ENCODE measurements around the gene FEZ2. TPM values are rescaled to one million over a fixed set of nuclear protein-coding genes. Genes with fewer than 3 reads are reported as not detected.
A peak's percentile ranks its signal among the peaks of the same experiment; 100 is the strongest.

Gene FEZ2
- total and polyA plus RNA-seq, 7 experiments from 2014 or later, result 1.7 to 21.9 (median 11.8) TPM

DNA sequence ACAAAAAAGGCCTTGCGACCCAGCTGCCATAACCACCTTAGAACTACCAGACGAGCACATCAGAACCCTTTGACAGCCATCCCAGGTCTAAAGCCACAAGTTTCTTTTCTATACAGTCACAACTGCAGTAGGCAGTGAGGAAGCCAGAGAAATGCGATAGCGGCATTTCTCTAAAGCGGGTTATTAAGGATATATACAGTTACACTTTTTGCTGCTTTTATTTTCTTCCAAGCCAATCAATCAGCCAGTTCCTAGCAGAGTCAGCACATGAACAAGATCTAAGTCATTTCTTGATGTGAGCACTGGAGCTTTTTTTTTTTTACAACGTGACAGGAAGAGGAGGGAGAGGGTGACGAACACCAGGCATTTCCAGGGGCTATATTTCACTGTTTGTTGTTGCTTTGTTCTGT lies 48.8 kb downstream of the FEZ2 start:
- Mint-ChIP-seq H3K27ac (peak overlapping the region in 8 of 9 donors; percentile 1 to 84 (median 72)), H3K4me1 (peaks cover 6 to 22% (median 18%) of the 10 kb centered on the region in 7 donors)
- H3K36me3 ChIP-seq (ENCODE audit: control insufficient read depth in 2 of 3, insufficient read depth in 3 of 3, low read length in 3 of 3), result peaks cover 0 to 8% (median 5%) of the 10 kb centered on the region in 3 experiments

GRCh38 chr2:36547906-36548305 lies 50.1 kb downstream of the FEZ2 start:
- no peak overlapping the region for H3K4me3 Mint-ChIP-seq
- DNase-seq, result no peak
- POLR2A ChIA-PET, result no interaction called here
- Histone ChIP-seq H3K36me3 (ENCODE audit: control insufficient read depth in 2 of 3, insufficient read depth in 3 of 3, low read length in 3 of 3) (peaks cover 0 to 8% (median 5%) of the 10 kb centered on the region in 3 experiments), H3K27me3 (ENCODE audit: control insufficient read depth in 2 of 2, insufficient read depth in 2 of 2, low read length in 2 of 2) (no peaks in the 10 kb centered on the region), H3K9me3 (ENCODE audit: control insufficient read depth in 2 of 3, low read length in 3 of 3) (no peaks in the 10 kb centered on the region), H3K4me1 (ENCODE audit: control insufficient read depth in 2 of 2, insufficient read depth in 2 of 2, low read length in 2 of 2) (peaks cover 0 to 4% of the 10 kb centered on the region in 2 donors), H3K27ac (ENCODE audit: low read depth, low read length) (no peak overlapping the region), H3K4me3 (ENCODE audit: low read length) (no peak overlapping the region)
- peaks cover 5 to 22% (median 18%) of the 10 kb centered on the region in 7 donors for H3K4me1 Mint-ChIP-seq
- H3K36me3 Mint-ChIP-seq, result peaks cover 5 to 45% (median 33%) of the 10 kb centered on the region in 5 donors
- H3K27ac Mint-ChIP-seq, result no peak overlapping the region
- intact Hi-C loops (cut with micrococcal nuclease), result no loop called here
- H3K9me3 Mint-ChIP-seq, result no peaks in the 10 kb centered on the region
- no peak for ATAC-seq
- CTCF ChIA-PET, result interaction anchor here (0.6 kb wide), 1 partner anchor 953 kb away, joined by 4 read pairs; no protein-coding TSS in a partner anchor
- H3K27me3 Mint-ChIP-seq, result no peaks in the 10 kb centered on the region

More for the DNA sequence above, 48.8 kb downstream of the FEZ2 start:
- no peaks in the 10 kb centered on the region for H3K9me3 Mint-ChIP-seq
- ATAC-seq, result peak; percentile 63
- Histone ChIP-seq H3K27ac (ENCODE audit: low read depth, low read length) (peak overlapping the region; percentile 41), H3K4me3 (ENCODE audit: low read length) (no peak overlapping the region), H3K27me3 (ENCODE audit: control insufficient read depth in 2 of 2, insufficient read depth in 2 of 2, low read length in 2 of 2) (no peaks in the 10 kb centered on the region), H3K4me1 (ENCODE audit: control insufficient read depth in 2 of 2, insufficient read depth in 2 of 2, low read length in 2 of 2) (peaks cover 0 to 4% of the 10 kb centered on the region in 2 donors), H3K9me3 (ENCODE audit: control insufficient read depth in 2 of 3, low read length in 3 of 3) (no peaks in the 10 kb centered on the region)
- peak in 6 of 9 donors; percentile 19 to 54 (median 36) for DNase-seq
- ChIA-PET POLR2A (no interaction called here), CTCF (no interaction called here)
- H3K27me3 Mint-ChIP-seq, result no peaks in the 10 kb centered on the region
- H3K36me3 Mint-ChIP-seq, result peaks cover 9 to 55% (median 39%) of the 10 kb centered on the region in 5 donors
- peak overlapping the region; percentile 33 to 69 (median 52) for H3K4me3 Mint-ChIP-seq
- intact Hi-C loops (cut with micrococcal nuclease), result no loop called here

GRCh38 chr2:36545871-36546416 lies 52.0 kb downstream of the FEZ2 start:
- H3K4me1 ChIP-seq (ENCODE audit: control insufficient read depth in 2 of 2, insufficient read depth in 2 of 2, low read length in 2 of 2), result peaks cover 0 to 4% of the 10 kb centered on the region in 2 donors
- Mint-ChIP-seq H3K27ac (no peak overlapping the region), H3K4me3 (no peak overlapping the region), H3K36me3 (peaks cover 5 to 27% (median 16%) of the 10 kb centered on the region in 5 donors), H3K27me3 (no peaks in the 10 kb centered on the region), H3K4me1 (peaks cover 5 to 22% (median 18%) of the 10 kb centered on the region in 7 donors), H3K9me3 (no peaks in the 10 kb centered on the region)
- peaks cover 0 to 3% (median 0%) of the 10 kb centered on the region in 3 experiments for H3K36me3 ChIP-seq (ENCODE audit: control insufficient read depth in 2 of 3, insufficient read depth in 3 of 3, low read length in 3 of 3)
- no peak overlapping the region for H3K4me3 ChIP-seq (ENCODE audit: low read length)
- ChIA-PET POLR2A (no interaction called here), CTCF (no interaction called here)
- H3K27ac ChIP-seq (ENCODE audit: low read depth, low read length), result no peak overlapping the region
- intact Hi-C loops (cut with micrococcal nuclease), result no loop called here
- DNase-seq (no peak), ATAC-seq (no peak)
- no peaks in the 10 kb centered on the region for H3K27me3 ChIP-seq (ENCODE audit: control insufficient read depth in 2 of 2, insufficient read depth in 2 of 2, low read length in 2 of 2)
- no peaks in the 10 kb centered on the region for H3K9me3 ChIP-seq (ENCODE audit: control insufficient read depth in 2 of 3, low read length in 3 of 3)

GRCh38 chr2:36544638-36545338 lies 53.2 kb downstream of the FEZ2 start:
- Mint-ChIP-seq H3K27ac (no peak overlapping the region), H3K27me3 (no peaks in the 10 kb centered on the region)
- no peaks in the 10 kb centered on the region for H3K9me3 ChIP-seq (ENCODE audit: control insufficient read depth in 2 of 3, low read length in 3 of 3)

GRCh38 chr2:36541891-36542595 lies 55.9 kb downstream of the FEZ2 start:
- Histone ChIP-seq H3K4me3 (ENCODE audit: low read length) (no peak overlapping the region), H3K27me3 (ENCODE audit: control insufficient read depth in 2 of 2, insufficient read depth in 2 of 2, low read length in 2 of 2) (no peaks in the 10 kb centered on the region), H3K36me3 (ENCODE audit: control insufficient read depth in 2 of 3, insufficient read depth in 3 of 3, low read length in 3 of 3) (no peaks in the 10 kb centered on the region), H3K27ac (ENCODE audit: low read depth, low read length) (no peak overlapping the region), H3K9me3 (ENCODE audit: control insufficient read depth in 2 of 3, low read length in 3 of 3) (no peaks in the 10 kb centered on the region), H3K4me1 (ENCODE audit: control insufficient read depth in 2 of 2, insufficient read depth in 2 of 2, low read length in 2 of 2) (no peaks in the 10 kb centered on the region)
- Mint-ChIP-seq H3K9me3 (no peaks in the 10 kb centered on the region), H3K4me3 (no peak overlapping the region), H3K27ac (peak overlapping the region in 2 of 9 donors; percentile 8 to 51), H3K36me3 (peaks cover 0 to 10% (median 6%) of the 10 kb centered on the region in 5 donors), H3K4me1 (peaks cover 0 to 3% (median 0%) of the 10 kb centered on the region in 7 donors), H3K27me3 (no peaks in the 10 kb centered on the region)
- ChIA-PET CTCF (no interaction called here), POLR2A (no interaction called here)
- DNase-seq, result no peak
- no peak for ATAC-seq
- intact Hi-C loops (cut with micrococcal nuclease), result no loop called here

More at GRCh38 chr2:36544638-36545338, 53.2 kb downstream of the FEZ2 start:
- no peaks in the 10 kb centered on the region for H3K9me3 Mint-ChIP-seq
- Histone ChIP-seq H3K4me3 (ENCODE audit: low read length) (no peak overlapping the region), H3K27ac (ENCODE audit: low read depth, low read length) (no peak overlapping the region), H3K36me3 (ENCODE audit: control insufficient read depth in 2 of 3, insufficient read depth in 3 of 3, low read length in 3 of 3) (peaks cover 0 to 3% (median 0%) of the 10 kb centered on the region in 3 experiments), H3K4me1 (ENCODE audit: control insufficient read depth in 2 of 2, insufficient read depth in 2 of 2, low read length in 2 of 2) (peaks cover 0 to under 1% of the 10 kb centered on the region in 2 donors), H3K27me3 (ENCODE audit: control insufficient read depth in 2 of 2, insufficient read depth in 2 of 2, low read length in 2 of 2) (no peaks in the 10 kb centered on the region)
- peaks cover 5 to 22% (median 14%) of the 10 kb centered on the region in 5 donors for H3K36me3 Mint-ChIP-seq
- intact Hi-C loops (cut with micrococcal nuclease), result no loop called here
- CTCF ChIA-PET, result no interaction called here
- POLR2A ChIA-PET, result no interaction called here
- H3K4me3 Mint-ChIP-seq, result no peak overlapping the region
- no peak for ATAC-seq
- DNase-seq, result no peak
- H3K4me1 Mint-ChIP-seq, result peaks cover 2 to 18% (median 13%) of the 10 kb centered on the region in 7 donors

DNA sequence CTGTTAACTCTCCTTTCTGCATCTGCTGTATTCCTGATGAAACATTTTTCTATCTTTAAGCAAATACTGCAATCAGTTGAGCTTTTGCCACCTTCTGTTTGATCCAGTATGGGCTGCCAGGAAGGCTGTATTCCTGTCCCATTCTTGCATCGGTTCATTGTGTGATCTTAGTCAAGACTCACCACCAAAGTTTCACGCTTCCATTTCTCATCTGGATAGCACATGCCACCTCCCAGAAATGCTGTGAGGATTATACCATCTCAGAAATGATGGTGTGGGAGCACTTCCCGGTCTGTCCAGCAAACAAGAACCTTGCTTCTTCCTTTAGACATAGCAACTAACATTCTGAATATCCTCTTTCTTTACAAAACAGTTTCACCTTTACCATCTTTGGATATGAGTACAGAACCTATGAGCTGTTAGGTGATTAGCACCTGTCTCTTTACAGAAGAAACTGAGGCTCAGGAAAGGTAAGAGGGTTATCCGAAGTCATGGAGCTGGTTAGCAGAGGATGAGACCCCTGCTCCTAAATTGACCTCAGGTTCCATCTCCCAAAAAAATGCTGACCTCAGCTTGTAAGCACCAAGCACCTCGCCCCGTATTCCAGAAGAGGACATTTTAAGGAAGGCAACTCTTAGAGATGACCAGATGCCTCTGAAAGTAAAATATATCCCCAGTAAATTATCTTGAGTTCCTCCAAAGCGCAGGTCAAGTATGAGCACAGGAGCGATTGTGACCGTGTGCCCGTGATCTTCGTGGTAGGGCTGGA lies 56.8 kb downstream of the FEZ2 start:
- Mint-ChIP-seq H3K27me3 (no peaks in the 10 kb centered on the region), H3K27ac (no peak overlapping the region), H3K9me3 (no peaks in the 10 kb centered on the region), H3K36me3 (peaks cover 0 to 10% (median 6%) of the 10 kb centered on the region in 5 donors), H3K4me3 (no peak overlapping the region), H3K4me1 (peaks cover 0 to 2% (median 0%) of the 10 kb centered on the region in 7 donors)
- ATAC-seq, result no peak
- H3K4me1 ChIP-seq (ENCODE audit: control insufficient read depth in 2 of 2, insufficient read depth in 2 of 2, low read length in 2 of 2), result no peaks in the 10 kb centered on the region
- POLR2A ChIA-PET, result interaction anchor here (0.7 kb wide), 1 partner anchor 9 kb away, joined by 3 read pairs; no protein-coding TSS in a partner anchor
- no peaks in the 10 kb centered on the region for H3K27me3 ChIP-seq (ENCODE audit: control insufficient read depth in 2 of 2, insufficient read depth in 2 of 2, low read length in 2 of 2)
- no peaks in the 10 kb centered on the region for H3K9me3 ChIP-seq (ENCODE audit: control insufficient read depth in 2 of 3, low read length in 3 of 3)
- DNase-seq, result no peak
- no peak overlapping the region for H3K27ac ChIP-seq (ENCODE audit: low read depth, low read length)
- H3K36me3 ChIP-seq (ENCODE audit: control insufficient read depth in 2 of 3, insufficient read depth in 3 of 3, low read length in 3 of 3), result no peaks in the 10 kb centered on the region
- CTCF ChIA-PET, result no interaction called here
- no peak overlapping the region for H3K4me3 ChIP-seq (ENCODE audit: low read length)
- intact Hi-C loops (cut with micrococcal nuclease), result no loop called here

Measured in naive thymus-derived CD4-positive, alpha-beta T cell (primary cell).